ENCODE results near the gene MSANTD1.

GRCh38 chr4:3301450-3302172, 52.7 kb downstream of the MSANTD1 start:
- TF ChIP-seq CTCF (IDR thresholded peaks at IDR 0.05) (no peak), POLR2A (IDR thresholded peaks at IDR 0.05) (no peak), POLR2AphosphoS5 (IDR thresholded peaks at IDR 0.05) (no peak), EP300 (IDR thresholded peaks at IDR 0.05) (no peak)

Measured in suprapubic skin (tissue), 4 donors.